ENCODE data around the gene DCLK1.

GRCh38 chr13:36028359-36029025 is 102.7 kb downstream of the DCLK1 start:
- TF ChIP-seq TAF1 (IDR thresholded peaks at IDR 0.05; ENCODE audit: borderline replicate concordance, insufficient read depth, low read length), result no peak
- TF ChIP-seq POLR2AphosphoS5 (IDR thresholded peaks at IDR 0.05; ENCODE audit: low read depth, low read length), result no peak
- TF ChIP-seq FOXP2 (optimal IDR thresholded peaks at IDR 0.05; ENCODE audit: borderline replicate concordance, extremely low read depth, extremely low read length, insufficient read depth), result no peak
- TF ChIP-seq REST (IDR thresholded peaks at IDR 0.05; ENCODE audit: insufficient read depth in 1 of 2, low read depth in 2 of 2, low read length in 2 of 2), result no peak
